Erythroblast (primary cell): Measurements from ENCODE around the gene YPEL2.

ENCODE experiments used
- DNase-seq, 2 experiments: peaks; one replicate each; lab custom pipeline; 2025; lab: John Stamatoyannopoulos, UW
- GATA1 ChIP-seq: IDR thresholded peaks from 2 replicates; pipeline ENCODE4 v1.6.1; 2011; ENCODE audit warnings: low read depth, mild to moderate bottlenecking, control low read depth, low read length, moderate library complexity
- POLR2A ChIP-seq: IDR thresholded peaks from 2 replicates; pipeline ENCODE4 v1.6.1; 2011; ENCODE audit warnings: mild to moderate bottlenecking, low read length

The YPEL2 gene

GRCh38 chr17:59315866-59316265 lies 15.6 kb upstream of the YPEL2 start:
- no peak for DNase-seq
- TF ChIP-seq POLR2A (no peak), GATA1 (no peak)

DNA sequence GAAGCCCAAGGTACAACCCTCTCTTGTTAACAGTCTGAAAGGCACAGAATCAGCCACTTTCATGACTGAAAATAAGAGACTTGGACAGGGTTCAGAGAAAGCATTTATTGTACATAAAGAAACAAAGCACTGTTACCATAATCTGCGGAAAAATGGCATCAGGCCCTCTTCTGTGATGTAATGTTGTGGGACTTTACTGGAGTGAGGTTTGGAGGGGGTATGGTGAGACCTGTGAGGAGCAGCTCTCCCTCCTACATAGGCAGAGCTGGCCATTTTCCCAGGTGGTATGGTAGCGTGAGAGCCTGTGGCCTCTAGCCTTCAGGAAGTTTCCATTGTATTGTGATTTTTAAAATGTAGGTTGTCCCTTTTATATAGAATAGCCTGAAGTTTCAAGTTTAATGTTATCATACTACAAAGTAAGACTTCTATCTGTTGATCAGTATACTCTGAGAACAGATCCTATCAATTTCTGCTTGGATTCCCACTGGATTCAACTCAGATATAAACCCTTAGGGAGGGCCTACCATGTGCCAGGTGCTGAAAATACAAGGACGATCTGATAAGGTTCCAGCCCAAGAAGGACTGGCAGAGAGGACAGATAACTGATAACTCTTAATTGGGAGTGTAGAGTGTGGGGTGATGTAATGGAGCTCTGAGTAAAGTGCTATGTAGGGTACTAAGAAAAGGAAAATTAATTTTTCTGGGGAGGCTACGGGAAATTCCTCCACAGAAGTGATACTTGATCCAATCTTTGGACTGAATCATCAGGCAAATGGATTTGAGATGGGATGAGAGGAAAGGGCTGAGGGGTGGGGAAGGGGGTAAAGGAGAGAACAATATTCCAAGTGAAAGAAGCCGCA lies 4.1 kb upstream of the YPEL2 start:
- TF ChIP-seq GATA1 (no peak), POLR2A (no peak)

GRCh38 chr17:59327981-59328290 lies 3.5 kb upstream of the YPEL2 start:
- TF ChIP-seq GATA1 (no peak), POLR2A (no peak)
- peak in 1 of 2 experiments; percentile 23 for DNase-seq

More for the DNA sequence above, 4.1 kb upstream of the YPEL2 start:
- peak in 1 of 2 experiments; percentile 23 for DNase-seq

DNA sequence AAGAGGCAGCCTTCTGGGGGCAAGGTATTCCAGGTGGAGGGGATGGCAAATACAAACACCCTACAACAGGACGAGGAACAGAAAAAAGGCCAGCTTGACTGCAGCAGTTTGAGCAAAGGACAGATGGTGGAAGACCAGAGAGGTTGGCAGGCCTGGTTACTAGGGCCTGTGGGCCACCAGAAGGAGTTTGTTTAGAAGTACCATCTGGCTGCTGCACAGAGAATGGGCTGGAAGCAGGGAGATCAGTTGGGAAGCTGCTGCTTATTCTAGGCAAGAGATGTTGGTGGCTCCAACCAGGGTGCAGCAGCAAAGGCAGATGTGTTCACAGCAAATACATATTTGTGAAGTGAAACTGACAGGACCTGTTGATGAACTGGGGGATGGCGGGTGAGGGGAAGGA lies 2.9 kb upstream of the YPEL2 start:
- TF ChIP-seq GATA1 (no peak), POLR2A (no peak)
- no peak for DNase-seq

DNA sequence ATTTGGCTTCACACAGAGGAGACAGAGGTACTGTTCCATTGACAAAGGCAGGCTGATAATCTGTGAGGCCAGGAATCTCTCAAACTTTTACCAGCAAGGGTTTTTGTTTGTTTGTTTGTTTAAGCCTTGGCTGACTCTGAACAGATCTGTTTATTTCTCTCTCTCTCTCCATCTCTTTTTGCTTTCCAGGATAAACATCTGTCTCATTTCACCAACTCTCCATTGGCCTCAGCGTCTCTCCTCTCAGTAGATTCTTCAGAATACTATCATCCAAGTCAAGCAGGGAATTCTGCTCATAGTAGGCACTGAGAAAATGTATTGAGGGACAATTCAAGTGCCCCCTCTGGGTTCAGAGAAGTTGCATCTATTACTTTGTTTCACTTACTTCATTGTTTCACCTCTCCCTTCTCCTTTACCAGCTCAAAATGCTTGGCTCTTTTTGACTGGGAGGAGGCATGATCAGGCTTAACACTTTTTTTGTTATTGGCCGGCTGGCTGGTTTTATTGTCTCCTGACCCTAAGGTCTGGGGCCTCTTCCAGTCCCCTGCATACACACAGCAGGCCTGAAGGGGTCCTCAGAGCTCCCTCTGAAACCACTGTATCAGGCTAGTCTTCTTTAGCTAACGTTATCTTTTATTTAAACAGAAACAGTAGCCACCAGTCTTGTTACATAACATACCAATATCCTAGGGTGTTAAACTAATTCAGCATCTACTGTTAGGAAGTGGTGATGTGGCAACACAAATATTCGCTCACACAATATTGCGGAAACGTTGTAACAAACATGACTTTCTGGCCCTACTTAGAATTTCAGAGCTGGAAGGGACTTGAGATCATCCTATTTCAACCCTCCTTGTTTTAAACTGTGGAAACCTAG lies 2.0 kb upstream of the YPEL2 start:
- DNase-seq = peak; percentile 77 to 80
- no peak for TF ChIP-seq POLR2A
- TF ChIP-seq GATA1 = no peak

DNA sequence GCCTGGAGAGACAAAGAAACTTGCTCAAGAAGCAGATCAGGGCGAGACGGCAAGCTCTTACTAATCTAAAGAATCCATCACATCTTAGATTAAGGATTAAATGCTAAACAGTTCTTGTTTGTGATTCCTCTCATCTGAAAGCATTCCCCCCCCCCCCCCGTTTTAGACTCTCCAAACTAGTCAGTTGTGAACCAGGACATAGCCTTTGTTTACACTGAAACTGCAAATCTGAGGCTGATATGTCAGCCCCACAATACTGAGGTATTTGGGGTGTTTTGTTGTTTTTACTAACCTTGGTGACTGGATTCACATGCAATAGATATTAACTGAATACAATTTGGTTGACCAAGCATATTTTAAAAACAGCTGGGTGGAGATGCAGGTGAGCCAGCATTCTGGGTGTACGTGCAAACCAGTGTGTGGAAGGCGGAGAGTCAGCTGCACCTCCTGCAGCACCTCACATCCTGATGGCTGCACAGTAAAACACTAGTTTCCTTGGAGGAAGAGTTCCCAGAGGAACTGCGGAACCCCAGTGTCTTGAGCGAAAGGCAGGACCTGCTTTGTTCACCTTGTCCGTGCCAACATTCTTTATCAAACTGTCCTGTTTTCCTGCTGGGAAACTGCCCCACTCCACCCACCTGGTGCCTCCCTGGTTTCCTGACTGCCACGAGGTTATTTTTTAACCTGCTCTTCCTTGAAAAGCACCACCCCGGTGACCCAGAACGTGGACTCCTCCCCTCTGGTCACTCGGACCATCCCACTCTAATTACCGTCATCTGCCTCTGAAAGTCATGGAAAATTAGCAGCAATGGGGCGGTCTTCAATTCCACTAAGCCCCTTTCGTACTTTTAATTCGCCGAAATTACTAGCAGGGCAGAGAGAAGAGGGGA lies 1.2 kb upstream of the YPEL2 start:
- DNase-seq = peak in 1 of 2 experiments; percentile 24
- no peak for TF ChIP-seq GATA1
- TF ChIP-seq POLR2A = peak; percentile 7

DNA sequence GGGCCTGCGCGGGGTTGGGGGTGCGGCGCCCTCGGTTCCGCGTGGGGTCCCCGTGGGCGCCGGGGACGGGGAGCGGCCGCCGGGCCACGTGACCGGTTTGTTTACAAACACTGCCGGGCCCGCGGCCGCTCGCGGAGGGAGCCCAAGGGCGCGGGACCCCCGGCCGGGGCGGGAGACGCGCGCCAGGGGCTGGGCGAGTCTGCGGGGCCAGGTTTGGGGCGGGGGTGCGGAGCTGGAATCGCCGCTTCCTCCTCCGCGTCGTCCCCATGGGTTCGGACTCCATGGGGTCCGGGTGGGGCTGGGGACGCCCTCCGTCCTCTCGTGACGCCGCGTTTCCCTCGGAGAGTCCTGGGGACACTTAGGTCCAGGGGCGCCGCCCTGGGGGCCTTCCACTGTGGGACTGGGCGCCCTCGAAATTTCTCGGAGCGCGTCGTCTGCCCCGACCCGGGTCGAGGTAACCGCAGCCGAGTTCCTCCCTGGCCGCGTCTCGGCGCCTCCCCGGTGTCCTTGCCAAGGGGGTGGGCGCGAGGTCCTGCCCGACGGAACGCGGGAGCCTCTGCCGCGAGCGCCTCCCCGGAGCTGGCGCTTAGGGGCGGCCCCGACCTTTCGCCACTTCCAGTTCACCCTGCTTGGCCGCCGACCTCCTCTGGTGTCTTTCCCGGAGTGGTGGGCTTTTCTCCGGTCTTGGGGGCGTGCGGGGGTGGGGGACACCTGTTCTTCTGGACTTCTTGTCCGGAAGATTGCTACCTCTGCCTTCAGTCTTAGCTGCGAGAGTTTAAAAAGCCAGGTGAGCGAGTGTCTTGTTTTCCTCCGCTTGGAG lies 684 bp downstream of the YPEL2 start:
- DNase-seq = peak in 1 of 2 experiments; percentile 66
- no peak for TF ChIP-seq GATA1
- peak; percentile 3 for TF ChIP-seq POLR2A

DNA sequence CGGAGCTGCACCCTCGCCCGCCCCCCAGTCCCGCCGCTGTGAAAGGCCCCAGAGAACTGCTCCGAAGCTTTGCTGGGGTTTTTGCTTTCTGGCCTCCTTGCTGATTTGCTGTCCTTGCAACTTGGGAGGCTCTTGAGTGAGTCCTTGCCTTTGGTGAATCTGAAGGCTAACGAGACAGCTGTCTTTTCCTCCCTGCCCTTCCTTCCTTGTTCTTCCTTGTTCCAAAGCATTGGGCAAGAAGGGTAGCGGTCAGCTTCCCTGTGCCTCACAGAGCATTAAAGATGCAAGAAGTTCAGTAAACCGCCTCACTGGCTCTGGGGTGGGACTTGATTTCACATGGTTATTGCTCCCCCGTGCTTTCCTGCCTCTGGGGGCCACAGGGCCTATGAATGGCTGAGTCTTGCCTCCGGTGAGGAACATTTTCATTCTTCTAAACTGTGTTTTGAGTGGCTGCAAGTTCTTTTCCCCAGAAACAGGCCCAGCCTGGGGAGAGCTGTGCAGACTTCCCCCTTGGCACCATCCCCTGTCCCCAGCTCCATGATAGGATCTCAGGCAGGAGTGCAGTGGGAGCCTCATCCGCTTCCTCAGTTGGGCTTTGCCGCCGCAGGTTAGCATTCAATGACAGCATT lies 1.4 kb downstream of the YPEL2 start:
- peak in 1 of 2 experiments; percentile 52 for DNase-seq
- TF ChIP-seq POLR2A = no peak
- TF ChIP-seq GATA1 = no peak

DNA sequence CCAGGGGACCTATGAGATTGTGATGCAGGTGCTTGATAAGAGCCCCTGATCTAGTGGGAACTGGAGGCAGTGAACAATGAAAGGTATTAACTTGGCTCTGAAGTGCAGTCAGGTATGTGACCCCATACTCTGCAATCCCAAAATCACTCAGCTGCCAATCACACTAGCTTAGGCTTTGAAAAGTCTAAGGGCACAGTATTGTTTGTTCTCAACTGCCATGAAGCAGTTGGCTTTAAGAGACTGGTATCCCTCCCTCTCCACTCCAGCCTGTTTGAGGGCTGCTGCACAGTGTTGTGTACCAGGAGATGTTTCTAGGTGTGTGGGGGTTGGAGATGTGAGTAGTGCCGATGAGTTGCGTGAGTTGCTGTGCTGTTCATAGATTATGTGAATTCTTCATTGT lies 2.4 kb downstream of the YPEL2 start:
- TF ChIP-seq GATA1 = no peak
- no peak for TF ChIP-seq POLR2A
- no peak for DNase-seq

DNA sequence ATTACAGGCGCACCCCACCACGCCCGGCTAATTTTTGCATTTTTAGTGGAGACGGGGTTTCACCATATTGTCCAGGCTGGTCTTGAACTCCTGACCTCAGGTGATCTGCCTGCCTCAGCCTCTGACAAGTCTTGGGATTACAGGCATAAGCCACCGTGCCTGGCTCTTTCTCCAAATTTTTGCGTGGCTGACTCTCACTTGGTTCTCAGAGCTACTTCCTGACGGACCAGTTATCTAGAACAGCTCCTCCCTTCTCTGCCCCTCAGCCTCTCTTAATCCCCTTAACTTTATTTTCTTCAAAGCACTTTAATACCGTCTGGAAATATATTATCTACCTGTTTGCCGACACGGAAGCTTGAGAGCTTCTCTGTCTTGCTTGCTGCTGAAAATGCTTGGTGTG lies 4.2 kb downstream of the YPEL2 start:
- DNase-seq = no peak
- TF ChIP-seq POLR2A (no peak), GATA1 (no peak)

DNA sequence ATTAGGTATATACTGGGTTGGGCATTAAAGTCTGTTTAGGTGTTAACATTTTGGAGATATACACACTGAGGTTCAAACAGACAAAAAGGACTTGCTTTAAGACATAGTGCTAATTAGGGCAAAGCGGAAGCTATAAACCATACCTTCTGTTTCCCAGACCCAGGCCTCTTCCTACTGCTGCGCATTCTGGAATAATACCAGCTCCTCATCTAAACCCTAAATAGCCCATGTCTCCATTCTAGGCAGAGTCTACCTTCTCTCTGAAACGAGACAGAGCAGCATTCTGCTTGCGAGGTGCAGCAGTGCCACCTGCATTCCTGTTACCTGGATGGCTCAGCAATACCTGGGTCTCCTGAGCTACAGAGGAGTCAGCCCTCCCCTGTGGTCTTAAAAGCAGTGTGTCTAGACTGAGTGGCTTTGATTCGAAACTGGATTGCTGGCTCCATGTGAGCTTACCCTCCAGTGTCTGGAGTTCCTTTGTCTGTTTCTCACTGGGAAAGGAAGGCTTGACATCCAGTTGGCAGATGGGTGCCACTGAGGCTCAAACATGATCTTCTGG lies 6.4 kb downstream of the YPEL2 start:
- TF ChIP-seq POLR2A (no peak), GATA1 (no peak)
- DNase-seq = no peak

- no peak for TF ChIP-seq GATA1
- no peak for TF ChIP-seq POLR2A
- DNase-seq = no peak
Measured at GRCh38 chr17:59338498-59338897, 7.0 kb downstream of the YPEL2 start.

DNA sequence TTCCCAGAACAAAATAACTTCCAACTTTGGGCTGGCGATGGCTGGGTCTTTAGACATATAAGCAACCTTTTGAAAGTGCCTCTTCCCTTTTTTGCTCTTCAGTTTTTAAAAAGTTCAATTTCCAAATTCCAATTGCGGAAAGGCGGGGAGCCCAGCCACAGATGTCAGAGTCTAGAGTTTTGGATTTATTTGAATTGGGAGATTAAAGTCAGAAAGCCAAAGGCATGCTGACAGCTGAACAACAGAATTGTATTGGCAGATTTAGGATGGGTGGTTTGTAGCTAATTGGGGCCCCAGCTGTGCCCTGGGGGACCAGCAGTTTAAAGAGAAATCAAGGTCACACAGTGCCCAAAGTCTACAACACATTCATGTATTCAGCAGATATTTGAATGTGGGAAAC lies 10.5 kb downstream of the YPEL2 start:
- no peak for TF ChIP-seq POLR2A
- no peak for TF ChIP-seq GATA1
- no peak for DNase-seq
